ENCODE data around the gene TNS4.

The TNS4 gene

DNA sequence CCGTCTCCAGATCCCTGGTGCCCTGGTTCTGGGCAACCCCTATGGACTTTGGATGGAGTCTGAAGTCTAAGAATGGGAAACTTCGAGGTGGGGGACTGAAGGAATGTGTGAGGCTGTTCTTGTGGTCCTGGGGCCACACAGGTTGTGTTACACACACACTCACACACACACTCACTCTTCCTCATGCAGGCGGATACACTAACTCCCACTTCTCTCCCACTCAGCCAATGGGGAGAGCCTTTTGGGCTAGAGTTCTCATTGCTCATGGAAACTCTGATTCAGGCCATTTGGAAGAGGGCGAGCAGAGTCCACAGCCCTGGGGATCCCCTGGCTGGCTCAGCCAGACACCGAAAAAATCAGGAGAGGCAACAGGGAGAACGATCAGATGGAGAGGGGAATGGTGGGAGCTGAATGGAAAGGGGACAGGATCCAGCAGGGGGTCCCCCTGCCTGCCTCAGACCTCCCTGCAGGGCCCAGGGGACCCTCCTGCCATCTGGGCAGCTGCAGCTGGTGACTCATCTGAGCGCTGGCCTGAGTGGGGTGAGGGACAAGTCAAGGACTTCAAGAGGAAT is 49.1 kb downstream of the TNS4 start:
- intact Hi-C loops (cut with DNase I): no loop called here
- no peak for DNase-seq

DNA sequence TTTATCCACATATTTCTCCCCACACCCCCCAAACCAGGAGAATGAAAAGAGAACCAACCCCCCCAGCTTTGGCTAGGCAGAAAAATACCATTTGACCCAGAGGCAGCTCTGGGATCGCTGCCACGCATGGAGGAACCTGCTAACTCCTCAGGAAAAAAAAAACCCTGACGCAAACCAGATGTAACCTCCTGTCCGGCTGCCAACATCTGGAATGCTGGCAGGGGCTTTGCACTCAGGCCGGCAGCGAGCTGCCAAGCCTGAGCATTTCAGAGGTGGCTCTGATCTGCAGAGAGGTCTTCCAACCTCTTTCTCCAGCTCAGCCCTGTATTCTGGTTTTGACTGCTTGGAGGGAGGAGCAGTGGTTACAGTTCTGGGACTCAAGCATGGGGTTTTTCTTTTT is 50.0 kb downstream of the TNS4 start:
- intact Hi-C loops (cut with DNase I): no loop called here
- no peak for DNase-seq

DNA sequence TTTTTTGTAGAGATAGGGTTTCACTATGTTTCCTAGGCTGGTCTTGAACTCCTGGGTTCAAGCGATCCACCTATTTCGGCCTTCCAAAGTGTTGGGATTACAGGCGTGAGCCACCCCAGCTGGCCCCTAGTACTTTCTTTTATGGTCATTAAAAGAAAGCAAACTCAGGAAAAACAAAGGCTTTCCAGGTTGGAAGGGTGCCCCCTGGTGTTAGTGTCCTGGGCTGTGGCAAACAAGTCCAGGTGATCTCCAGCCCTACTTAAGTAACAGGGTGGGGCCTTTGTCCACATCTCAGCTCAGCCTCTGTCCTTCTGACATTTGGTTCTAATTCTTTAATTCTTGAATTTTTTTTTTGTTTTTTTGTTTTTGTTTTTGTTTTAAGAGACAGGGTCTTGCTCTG is 51.2 kb downstream of the TNS4 start:
- peak in 2 of 42 donors; percentile 38 to 59 for DNase-seq

DNA sequence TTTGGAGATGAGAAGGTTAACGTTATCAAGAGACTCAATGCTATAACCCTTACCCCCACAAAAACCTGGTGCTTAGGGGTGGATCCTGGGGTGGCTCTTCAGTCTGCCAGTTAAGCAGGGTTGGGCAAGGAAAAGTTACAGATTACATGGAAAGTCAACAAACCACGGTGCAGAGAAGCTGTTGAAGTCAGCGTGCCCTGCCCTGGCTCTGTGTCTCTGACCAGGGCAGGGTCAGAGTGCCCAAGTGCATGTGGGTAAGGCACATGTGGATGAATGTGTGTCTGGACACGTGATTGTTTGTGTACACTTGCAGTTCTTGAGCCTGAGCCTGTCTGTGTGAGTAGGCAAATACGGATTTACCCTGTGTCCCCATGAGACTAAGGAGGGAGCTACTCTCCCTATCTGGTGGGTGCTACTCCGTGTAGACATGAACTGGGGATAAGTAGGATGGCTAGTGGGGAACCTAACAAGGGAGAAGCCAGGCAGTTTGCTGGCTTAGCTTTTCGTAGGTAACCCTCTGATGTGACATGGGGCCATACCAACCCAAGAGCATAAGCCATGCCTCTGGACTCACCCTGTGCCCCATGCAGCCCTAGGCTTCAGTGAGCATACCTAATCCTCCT is 52.7 kb downstream of the TNS4 start:
- no peak for DNase-seq
- intact Hi-C loops (cut with DNase I): no loop called here

More for the DNA sequence above, 51.2 kb downstream of the TNS4 start:
- intact Hi-C loops (cut with DNase I): no loop called here

DNA sequence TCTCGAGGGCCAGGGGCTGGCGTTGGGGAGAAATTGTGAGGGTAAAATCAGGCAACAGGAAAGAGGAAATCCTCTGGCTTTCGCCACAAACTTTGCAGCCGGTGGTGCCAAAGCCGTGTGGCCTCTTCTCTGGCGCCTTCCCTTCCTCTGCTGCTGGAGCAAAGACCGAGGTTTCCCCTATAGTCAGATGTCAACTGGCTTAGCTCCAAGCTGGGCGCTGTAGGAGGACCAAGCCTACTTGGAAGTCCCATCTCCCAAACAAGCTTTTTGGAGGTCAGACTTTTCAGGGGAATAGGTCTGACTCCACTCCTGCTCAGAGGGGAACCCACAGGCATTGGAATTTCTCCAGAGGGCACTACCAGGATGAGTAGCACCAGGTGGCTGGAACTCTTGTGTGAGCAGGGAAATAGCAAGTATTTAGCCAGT is 53.2 kb downstream of the TNS4 start:
- intact Hi-C loops (cut with DNase I): no loop called here
- DNase-seq: no peak

DNA sequence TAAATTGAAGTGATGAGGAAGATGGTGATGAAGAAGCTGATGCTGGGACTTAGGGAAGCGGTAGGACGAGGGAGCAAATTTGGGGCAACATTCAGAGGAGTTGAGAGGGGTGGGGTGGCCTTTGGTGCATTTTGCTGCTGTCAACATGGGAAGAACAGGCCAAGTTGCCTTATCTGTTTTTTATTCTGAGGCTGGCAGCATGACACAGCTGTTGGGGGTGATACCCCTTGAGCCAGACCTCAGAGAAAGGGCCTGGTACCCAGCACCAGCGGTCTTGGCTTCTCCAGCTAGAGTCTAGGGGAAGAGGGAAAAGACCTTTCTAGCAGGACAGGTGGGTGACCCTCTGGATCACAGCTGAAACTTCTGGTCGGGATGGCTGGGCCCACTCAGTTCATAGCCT is 53.6 kb downstream of the TNS4 start:
- intact Hi-C loops (cut with DNase I): no loop called here
- DNase-seq: no peak

DNA sequence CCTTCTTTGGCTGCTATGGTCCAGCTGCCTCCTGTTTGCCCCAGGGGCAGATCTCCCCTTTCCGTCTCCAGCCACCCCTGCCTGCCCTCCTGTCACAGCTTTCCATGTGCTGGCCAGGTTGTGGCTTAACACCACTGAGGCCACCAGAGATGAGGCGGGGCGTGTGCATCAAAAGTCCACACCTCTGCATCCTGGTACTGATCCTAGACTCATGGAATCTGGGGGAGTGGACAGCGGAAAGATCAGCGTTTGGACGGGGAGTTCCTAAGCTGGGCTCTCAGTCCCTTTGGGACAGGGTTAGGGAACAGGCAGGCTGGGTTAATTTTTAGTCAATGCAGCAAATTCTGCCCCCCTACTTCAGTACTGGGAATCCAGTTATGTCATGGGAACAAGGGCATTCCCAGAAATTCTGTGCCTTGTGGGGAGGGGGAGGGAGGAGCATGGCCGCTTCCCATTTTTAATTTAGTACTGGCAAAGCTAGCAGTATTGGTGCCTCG is 54.2 kb downstream of the TNS4 start:
- intact Hi-C loops (cut with DNase I): no loop called here
- DNase-seq: no peak

DNA sequence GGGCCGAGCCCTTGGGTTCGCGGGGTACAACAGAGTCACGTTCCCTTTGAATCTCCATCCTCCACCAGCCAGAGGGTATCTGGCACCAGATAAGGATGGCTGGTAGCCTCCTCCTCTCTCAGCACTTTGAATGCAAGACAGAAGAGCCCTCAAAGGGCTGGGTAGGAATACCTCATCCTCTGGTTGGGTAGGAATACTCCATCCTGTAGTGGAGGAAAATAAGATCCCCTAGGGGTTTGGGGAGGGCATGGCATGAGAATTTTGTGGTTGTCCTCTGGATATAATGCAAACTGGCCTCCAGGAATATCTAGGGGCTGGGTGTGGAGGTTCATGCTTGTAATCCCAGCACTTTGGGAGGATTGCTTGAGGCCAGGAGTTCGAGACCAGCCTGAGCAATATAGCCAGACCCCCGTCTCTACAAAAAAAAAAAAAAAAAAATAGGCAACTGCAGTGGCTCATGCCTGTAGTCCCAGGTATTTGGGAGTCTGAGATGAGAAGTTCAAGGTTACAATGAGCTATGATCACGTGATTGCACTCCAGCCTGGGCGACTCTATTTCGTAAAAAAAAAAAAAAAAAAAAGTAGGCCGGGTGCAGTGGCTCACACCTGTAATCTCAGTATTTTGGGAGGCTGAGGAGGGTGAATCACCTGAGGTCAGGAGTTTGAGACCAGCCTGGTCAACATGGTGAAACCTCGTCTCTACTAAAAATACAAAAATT is 55.5 kb downstream of the TNS4 start:
- no peak for DNase-seq
- intact Hi-C loops (cut with DNase I): no loop called here

DNA sequence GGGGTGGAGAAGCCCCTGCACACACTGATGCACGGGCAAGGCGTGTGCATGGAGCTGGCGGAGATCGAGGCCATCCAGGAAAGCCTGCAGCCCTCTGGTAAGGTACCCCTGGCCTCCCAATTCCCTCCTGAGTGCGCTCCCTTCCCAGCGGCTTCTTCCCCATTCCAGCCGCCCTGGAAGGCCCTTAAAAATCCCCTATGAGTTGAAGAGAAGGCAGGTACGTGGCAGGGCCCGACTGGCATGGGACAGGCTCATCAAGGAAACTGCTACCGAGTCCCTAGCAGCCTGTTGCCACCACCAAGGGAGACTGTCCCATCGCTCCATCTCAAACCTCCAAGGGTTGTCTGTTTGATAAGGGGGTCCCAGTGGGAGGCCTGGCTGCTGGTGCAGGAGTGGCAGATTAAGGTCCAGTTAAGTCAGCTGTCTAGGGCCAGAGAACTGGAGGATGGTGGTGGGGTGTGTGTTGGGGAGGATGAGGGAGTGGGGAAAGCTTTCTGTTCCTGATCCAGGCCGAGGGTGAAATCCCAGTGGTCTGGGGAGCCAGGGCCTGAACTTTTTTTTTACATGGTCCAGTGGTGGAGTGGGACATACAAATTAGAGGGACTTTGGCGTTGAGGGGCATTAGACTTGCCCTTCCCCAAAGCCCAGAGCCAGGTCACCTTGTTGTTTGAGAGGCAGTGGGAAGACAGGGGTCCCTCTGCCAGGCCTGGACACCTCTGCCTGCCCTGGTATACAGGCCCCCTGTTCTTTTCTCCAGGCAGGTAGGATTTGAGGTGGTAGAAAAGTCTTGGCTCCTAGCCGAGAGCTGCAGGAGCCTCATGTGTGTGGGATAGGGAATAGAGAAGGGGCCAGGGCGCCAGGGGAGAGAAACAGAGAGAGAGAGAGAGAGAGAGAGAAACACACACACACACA is 57.2 kb downstream of the TNS4 start:
- intact Hi-C loops (cut with DNase I): loop anchor here (5.0 kb wide), 1 partner anchor 88 kb away; no protein-coding TSS in a partner anchor
- DNase-seq: no peak

DNA sequence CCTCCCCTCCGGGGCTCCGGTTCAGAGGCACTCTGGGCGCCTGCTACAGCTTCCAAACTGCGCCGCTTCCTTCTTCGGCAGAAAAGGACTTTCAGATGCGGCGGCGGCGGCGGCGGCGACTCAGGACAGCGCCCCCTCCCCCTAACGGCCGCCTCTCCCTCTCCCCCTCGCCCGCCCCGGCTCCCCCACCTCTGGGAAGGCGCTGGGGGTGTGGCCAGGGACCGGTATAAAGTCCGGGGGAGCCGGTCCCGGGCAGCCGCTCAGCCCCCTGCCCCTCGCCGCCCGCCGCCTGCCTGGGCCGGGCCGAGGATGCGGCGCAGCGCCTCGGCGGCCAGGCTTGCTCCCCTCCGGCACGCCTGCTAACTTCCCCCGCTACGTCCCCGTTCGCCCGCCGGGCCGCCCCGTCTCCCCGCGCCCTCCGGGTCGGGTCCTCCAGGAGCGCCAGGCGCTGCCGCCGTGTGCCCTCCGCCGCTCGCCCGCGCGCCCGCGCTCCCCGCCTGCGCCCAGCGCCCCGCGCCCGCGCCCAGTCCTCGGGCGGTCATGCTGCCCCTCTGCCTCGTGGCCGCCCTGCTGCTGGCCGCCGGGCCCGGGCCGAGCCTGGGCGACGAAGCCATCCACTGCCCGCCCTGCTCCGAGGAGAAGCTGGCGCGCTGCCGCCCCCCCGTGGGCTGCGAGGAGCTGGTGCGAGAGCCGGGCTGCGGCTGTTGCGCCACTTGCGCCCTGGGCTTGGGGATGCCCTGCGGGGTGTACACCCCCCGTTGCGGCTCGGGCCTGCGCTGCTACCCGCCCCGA is 58.0 kb downstream of the TNS4 start, which contains the start of gene IGFBP4:
TSS of gene IGFBP4 (plus strand) at position 255 of the 792 bp plus-strand sequence. CDS start at position 541, 286 bp downstream.
- intact Hi-C loops (cut with DNase I): loop anchor here (5.0 kb wide), 1 partner anchor 89 kb away; no protein-coding TSS in a partner anchor
- peak; percentile 27 to 87 (median 78) for DNase-seq

DNA sequence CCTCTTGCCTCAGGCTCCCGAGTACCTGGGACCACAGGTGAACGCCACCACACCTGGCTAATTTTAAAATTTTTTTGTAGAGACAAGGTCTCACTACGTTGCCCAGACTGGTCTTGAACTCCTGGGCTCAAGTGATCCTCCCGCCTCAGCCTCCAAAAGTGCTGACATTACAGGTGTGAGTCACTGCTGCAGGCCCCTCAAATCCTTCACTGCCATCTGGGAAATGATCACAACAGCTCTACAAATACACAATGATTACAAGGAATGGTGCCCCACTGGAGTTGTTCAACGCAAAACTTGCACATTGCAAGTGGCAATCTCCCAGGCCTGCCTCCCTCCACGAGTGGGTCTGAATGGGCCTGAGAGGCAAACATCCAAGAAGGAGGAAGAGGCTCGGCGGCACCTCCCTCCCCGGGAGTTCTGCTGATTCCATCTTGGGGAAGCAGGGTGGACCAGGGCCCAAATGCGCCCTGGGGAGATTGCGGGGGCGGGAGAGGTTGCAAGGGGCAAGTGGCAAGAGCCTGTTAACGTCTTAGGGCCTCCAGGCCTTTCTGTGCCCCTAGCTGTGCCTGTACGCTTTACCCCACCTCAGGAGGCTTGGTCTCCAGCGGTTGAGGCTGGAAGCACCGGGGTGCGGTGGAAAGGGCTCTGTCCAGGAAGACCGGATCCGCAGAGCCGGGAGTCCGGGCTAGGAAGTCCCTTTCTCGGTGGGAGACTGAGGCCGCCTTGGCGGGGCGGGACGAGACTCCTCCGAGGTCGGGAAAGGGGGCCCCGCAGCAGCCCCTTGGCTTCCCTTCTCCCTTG is 58.8 kb downstream of the TNS4 start:
- no peak for DNase-seq
- intact Hi-C loops (cut with DNase I): loop anchor here (5.0 kb wide), 1 partner anchor 90 kb away; no protein-coding TSS in a partner anchor

DNA sequence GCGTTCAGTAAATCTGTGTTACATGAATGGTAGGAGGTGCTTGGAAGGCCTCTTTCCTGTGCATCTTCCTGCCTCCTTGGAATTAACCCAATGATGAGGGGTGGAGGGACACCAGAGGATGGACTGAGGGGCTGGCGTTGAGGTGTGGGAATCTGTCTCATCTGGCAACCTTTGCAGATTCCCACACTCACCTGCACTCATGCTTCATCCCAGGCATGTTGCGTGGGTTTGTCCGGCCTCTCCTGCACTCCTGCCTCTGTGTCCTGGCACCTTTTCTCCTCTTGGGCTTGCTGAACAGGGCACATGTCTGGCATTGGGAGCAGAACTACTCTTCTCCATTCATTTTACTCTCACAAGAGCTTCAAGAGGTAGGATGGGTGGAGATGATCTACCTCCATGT is 61.3 kb downstream of the TNS4 start:
- intact Hi-C loops (cut with DNase I): loop anchor here (5.0 kb wide), 1 partner anchor 92 kb away; no protein-coding TSS in a partner anchor
- no peak for DNase-seq

DNA sequence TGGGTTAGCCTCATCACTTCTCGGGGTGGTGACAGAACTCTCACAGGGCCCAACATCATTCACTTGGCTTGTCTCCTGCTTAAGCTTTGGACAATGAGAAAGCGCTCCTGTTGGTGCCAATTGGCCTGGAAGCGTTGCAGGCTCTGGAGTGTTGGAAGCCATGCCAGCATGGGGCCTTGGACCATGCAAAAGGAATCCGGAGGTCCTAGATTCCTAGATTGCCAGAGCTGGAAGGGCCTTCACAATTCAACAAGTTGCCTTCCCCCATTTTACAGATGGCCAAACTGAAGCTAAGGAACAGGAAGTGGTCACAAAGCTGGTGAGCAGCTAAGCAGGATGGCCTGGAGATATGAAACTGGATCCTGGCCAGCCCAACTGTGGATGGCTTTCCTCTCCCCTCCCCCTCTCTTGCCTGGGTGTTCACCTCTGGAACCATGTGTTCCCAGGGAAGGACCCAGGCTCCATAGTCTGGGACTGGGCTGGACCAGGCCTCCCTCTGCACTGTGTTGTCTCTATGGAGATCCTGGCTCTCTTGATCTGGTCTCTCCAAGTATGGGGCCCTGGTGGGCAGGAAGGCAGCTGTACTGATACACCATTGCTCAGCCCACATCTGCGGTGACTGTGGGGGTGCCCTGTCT is 64.2 kb downstream of the TNS4 start:
- no peak for DNase-seq
- intact Hi-C loops (cut with DNase I): no loop called here

DNA sequence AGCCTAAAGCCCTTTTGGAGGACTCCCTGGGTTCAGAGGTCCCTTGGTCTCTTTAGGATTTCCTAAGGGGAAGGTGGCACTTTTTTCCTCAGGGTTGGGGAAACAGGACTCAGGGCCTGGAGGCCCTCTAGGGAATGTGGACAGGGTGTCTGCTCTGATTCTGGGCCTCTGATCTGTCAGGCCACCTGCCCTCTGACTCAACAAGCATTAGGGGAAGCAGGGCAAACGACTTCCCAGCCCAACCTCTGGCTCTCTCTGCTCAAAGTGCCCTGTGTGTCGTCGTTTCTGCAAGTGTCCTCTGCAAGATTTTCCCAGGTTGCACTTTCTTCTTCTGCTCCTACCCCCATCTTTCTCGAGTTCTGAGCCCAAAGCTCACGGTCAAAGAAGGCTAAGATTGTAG is 64.8 kb downstream of the TNS4 start:
- DNase-seq: no peak
- intact Hi-C loops (cut with DNase I): no loop called here

DNA sequence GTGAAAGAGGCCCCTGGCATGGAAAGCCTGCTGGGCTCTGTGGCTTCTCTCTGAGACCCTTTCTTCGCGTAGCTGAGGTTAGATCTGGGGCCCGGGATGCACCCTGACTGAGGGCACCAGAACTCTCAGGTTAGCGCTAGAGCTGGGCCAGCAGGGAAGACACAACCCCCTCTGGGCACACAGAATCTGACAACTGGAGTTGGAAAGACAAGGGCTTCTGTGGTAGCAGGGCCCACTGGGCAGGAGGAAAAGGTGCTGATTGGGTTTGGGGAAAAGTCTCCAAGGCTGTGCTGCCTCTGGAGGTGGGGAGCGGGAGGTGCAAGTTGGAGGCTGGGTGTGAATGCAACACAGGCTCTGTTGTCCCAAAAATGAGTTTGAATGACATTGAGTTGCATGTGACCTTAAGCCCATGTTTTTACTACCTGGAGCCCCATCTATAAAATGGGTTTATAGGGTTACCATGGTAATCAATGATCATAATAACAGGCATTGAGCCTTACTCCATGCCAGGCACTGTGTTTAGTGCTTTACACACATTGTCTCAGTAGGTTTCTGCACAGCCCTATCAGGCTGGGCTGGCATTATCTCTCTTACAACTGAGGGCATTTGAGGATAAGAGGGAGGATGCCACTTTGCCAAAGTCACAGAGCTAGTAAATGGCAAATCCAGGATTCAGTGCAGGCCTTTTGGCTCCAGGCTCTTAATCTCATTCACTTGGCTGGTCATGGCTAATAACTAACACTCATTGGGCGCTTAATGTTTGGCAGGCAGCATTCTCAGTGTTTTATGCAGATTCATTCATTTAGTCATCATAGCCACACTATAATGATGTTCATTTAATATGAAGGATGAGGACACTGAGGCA is 67.6 kb downstream of the TNS4 start:
- intact Hi-C loops (cut with DNase I): no loop called here
- peak in 9 of 42 donors; percentile 19 to 42 (median 30) for DNase-seq

Measured in head of caudate nucleus (tissue), 42 donors.